Endothelial cell of umbilical vein (primary cell): ENCODE data around the gene NR1H4. TPM values are rescaled to one million over a fixed set of nuclear protein-coding genes. Genes with fewer than 3 reads are reported as not detected.

ENCODE experiments used
- BruUV-seq: library from RNA; stranded (reverse); fragments of 400-500 nt; replicated peaks from 2 replicates; lab custom pipeline; 2021; lab: Mats Ljungman, UMichigan
- CTCF ChIA-PET: fragments of 300-600, 350-600 bp; sonication (Branson Sonifier 250); formaldehyde crosslinking; loops from one replicate; lab custom pipeline; 2021; ENCODE audit warnings: antibody characterized with exemption, inconsistent platforms; lab: Charles Lee
- POLR2A ChIA-PET: fragments of 300-600, 350-600 bp; sonication (Branson Sonifier 250); formaldehyde crosslinking; loops from one replicate; lab custom pipeline; 2021; ENCODE audit warnings: antibody characterized with exemption, inconsistent platforms; lab: Charles Lee
- DNase-seq: peaks from one replicate; pipeline ENCODE4 v3.0.0-alpha.2; 2011; ENCODE audit warnings: low read depth, low spot score
- FAIRE-seq: peaks from 2 replicates; lab custom pipeline; 2011; peaks lifted over from hg19 to GRCh38; lab: Jason Lieb, UNC
- H2AFZ ChIP-seq: 2 replicates; pipeline ENCODE4 v1.6.0; 2012; ENCODE audit warnings: low read depth, low read length, control low read depth, inconsistent platforms
- H3K27ac ChIP-seq: 2 replicates; pipeline ENCODE4 v1.5.1; 2011; ENCODE audit warnings: low read depth, mild to moderate bottlenecking, control low read depth, low read length, moderate library complexity; ENCODE audit not compliant: insufficient read depth
- H3K27me3 ChIP-seq, 2 experiments: 2 replicates each; pipeline versions ENCODE4 v1.6.0 to v1.6.1; 2011; ENCODE audit warnings: low read length in 2 of 2, mixed read lengths in 1 of 2; ENCODE audit not compliant: control insufficient read depth in 2 of 2, insufficient read depth in 2 of 2
- H3K36me3 ChIP-seq, 2 experiments: 2 replicates in 1 of 2; 3 replicates in 1 of 2; pipeline ENCODE4 v1.5.1; 2011; ENCODE audit warnings: low read length in 2 of 2, mild to moderate bottlenecking in 1 of 2, moderate library complexity in 1 of 2; ENCODE audit not compliant: control insufficient read depth in 2 of 2, insufficient read depth in 2 of 2; ENCODE audit errors: extremely low read depth in 1 of 2
- H3K4me1 ChIP-seq: 3 replicates; pipeline ENCODE4 v1.5.1; 2011; ENCODE audit warnings: mild to moderate bottlenecking, low read length; ENCODE audit not compliant: control insufficient read depth, insufficient read depth; ENCODE audit errors: extremely low read depth
- H3K4me2 ChIP-seq: 2 replicates; pipeline ENCODE4 v1.6.1; 2011; ENCODE audit warnings: low read length, control low read depth, mixed read lengths; ENCODE audit not compliant: insufficient read depth
- H3K4me3 ChIP-seq, 3 experiments: fragments of 200-600 bp in 1 of 3; sonication (generic), shearing (Covaris generic) in 1 of 3; replicated peaks in 1 of 3; 2 replicates each; pipeline ENCODE4 v1.5.1; 2011 to 2016; ENCODE audit warnings: control low read depth in 3 of 3, low read length in 3 of 3, mild to moderate bottlenecking in 2 of 3, inconsistent platforms in 1 of 3, low read depth in 1 of 3, moderate library complexity in 1 of 3; ENCODE audit not compliant: insufficient read depth in 1 of 3
- H3K79me2 ChIP-seq: 2 replicates; pipeline ENCODE4 v1.6.0; 2012; ENCODE audit warnings: low read length, inconsistent platforms; ENCODE audit not compliant: control insufficient read depth, insufficient read depth
- H3K9ac ChIP-seq: replicated peaks from 2 replicates; pipeline ENCODE3; 2011; ENCODE audit warnings: low read length, control low read depth; ENCODE audit not compliant: insufficient read depth; ENCODE audit errors: extremely low read depth
- H3K9me1 ChIP-seq: replicated peaks from 3 replicates; pipeline ENCODE4 v1.6.0; 2011; ENCODE audit warnings: mild to moderate bottlenecking, low read length; ENCODE audit not compliant: control insufficient read depth, insufficient read depth; ENCODE audit errors: extremely low read depth
- H3K9me3 ChIP-seq: replicated peaks from 2 replicates; pipeline ENCODE4 v1.5.1; 2012; ENCODE audit warnings: low read length, inconsistent platforms; ENCODE audit not compliant: control insufficient read depth, insufficient read depth
- H4K20me1 ChIP-seq: replicated peaks from 2 replicates; pipeline ENCODE3; 2011; ENCODE audit warnings: mild to moderate bottlenecking, low read length; ENCODE audit not compliant: control insufficient read depth, insufficient read depth; ENCODE audit errors: extremely low read depth
- CTCF ChIP-seq, 2 donors: IDR thresholded peaks; 1 replicate in 1 of 2; 2 replicates in 1 of 2; pipeline ENCODE4 v1.5.1; 2011; ENCODE audit warnings: low read length in 2 of 2, mild to moderate bottlenecking in 2 of 2, moderate library complexity in 2 of 2, control low read depth in 1 of 2, inconsistent platforms in 1 of 2, low read depth in 1 of 2; ENCODE audit not compliant: insufficient read depth in 1 of 2; ENCODE audit errors: extremely low read depth in 1 of 2
- FOS ChIP-seq: IDR thresholded peaks from 2 replicates; pipeline ENCODE4 v1.6.1; 2011; ENCODE audit warnings: mild to moderate bottlenecking, low read length, moderate library complexity, borderline replicate concordance; ENCODE audit not compliant: insufficient read depth
- MAX ChIP-seq: IDR thresholded peaks from 2 replicates; pipeline ENCODE4 v1.6.1; 2011; ENCODE audit not compliant: insufficient read depth, insufficient read length
- MYC ChIP-seq: IDR thresholded peaks from one replicate; pipeline ENCODE4 v1.6.1; 2011; ENCODE audit warnings: mild to moderate bottlenecking, low read depth, low read length
- POLR2A ChIP-seq: IDR thresholded peaks from 2 replicates; pipeline ENCODE4 v1.6.1; 2012; ENCODE audit warnings: low read depth, mild to moderate bottlenecking, control low read depth, low read length
- dilution Hi-C: fragments of 300-500 bp; cut with MboI; formaldehyde crosslinking; loops from one replicate; pipeline ENCODE4 v1.15.0; 2019; ENCODE audit warnings: low sequenced_read_pairs; ENCODE audit not compliant: extremely low pct_ligation_motif_present
- intact Hi-C: fragments of 100-400 bp; cut with micrococcal nuclease; formaldehyde crosslinking; loops from one replicate; pipeline ENCODE4 v1.10.0; 2022
- polyA plus RNA-seq, 4 experiments: library from polyadenylated mRNA; depleted of rRNA in 3 of 4; stranded (reverse) in 3 of 4; unstranded in 1 of 4; fragments of >200 nt; gene quantifications; 2 replicates each; pipeline versions ENCODE4 v1.2.1 to v1.2.3, GENCODE V29; 2011 to 2012; ENCODE audit warnings: missing spikeins in 1 of 4
- total RNA-seq: library from RNA; stranded (reverse); gene quantifications from 2 replicates; pipeline ENCODE4 v1.2.3, GENCODE V29; 2021

The NR1H4 gene
- total and polyA plus RNA-seq, 2 donors (not counting 3 experiments of a cell fraction or from before 2014, with no cell fraction given): not detected

GRCh38 chr12:100554608-100555077 lies 81.0 kb downstream of the NR1H4 start:
- Histone ChIP-seq H3K27me3 (peaks cover 2% of the 10 kb centered on the region in 2 experiments), H3K9ac (no peak overlapping the region), H4K20me1 (no peaks in the 10 kb centered on the region), H3K4me3 (no peak overlapping the region), H3K79me2 (no peaks in the 10 kb centered on the region), H3K4me2 (no peak overlapping the region), H3K9me3 (no peaks in the 10 kb centered on the region), H2AFZ (no peak overlapping the region), H3K36me3 (no peaks in the 10 kb centered on the region), H3K4me1 (peaks cover 3% of the 10 kb centered on the region), H3K27ac (no peak overlapping the region), H3K9me1 (no peaks in the 10 kb centered on the region)
- intact Hi-C loops: loop anchor here (1.0 to 10.0 kb wide), 11 partner anchors 19 to 1511 kb away; partner anchors contain the start of genes BLTP3B and GAS2L3
- peak; percentile 96 for DNase-seq
- ChIA-PET POLR2A (no interaction called here), CTCF (interaction anchor here (0.7 to 3.5 kb wide), 32 partner anchors 9 to 1511 kb away, joined by 3 to 63 read pairs (median 4); partner anchors contain the start of genes DEPDC4, GAS2L3 and SCYL2)
- FAIRE-seq: peak; percentile 94
- BruUV-seq: no TSS peak
- dilution Hi-C loops: no loop called here
- TF ChIP-seq POLR2A: no peak
- TF ChIP-seq FOS: peak; percentile 13
- TF ChIP-seq MYC: no peak
- TF ChIP-seq MAX: no peak
- TF ChIP-seq CTCF (IDR thresholded peaks at IDR 0.05; ENCODE audit: extremely low read depth in 1 of 2, insufficient read depth in 1 of 2, low read depth in 1 of 2, low read length in 2 of 2): peak; percentile 66
